Nephron progenitor cell (in vitro differentiated cells): Measurements from ENCODE around the gene PYGM.

Source experiments
- DNase-seq: peaks from one replicate; pipeline ENCODE4 v3.0.0; 2021
- H3K27ac Mint-ChIP-seq: 2 replicates; pipeline ENCODE4 v1.8.0; 2021; ENCODE audit warnings: mild to moderate bottlenecking, moderate library complexity, mixed read lengths
- H3K27me3 Mint-ChIP-seq: 2 replicates; pipeline ENCODE4 v1.8.0; 2021; ENCODE audit warnings: mild to moderate bottlenecking, low read depth, mixed read lengths; ENCODE audit not compliant: poor library complexity
- H3K36me3 Mint-ChIP-seq: 2 replicates; pipeline ENCODE4 v1.8.0; 2021; ENCODE audit warnings: low read depth, mixed read lengths
- H3K4me1 Mint-ChIP-seq: 2 replicates; pipeline ENCODE4 v1.8.0; 2021; ENCODE audit warnings: mixed read lengths
- H3K4me3 Mint-ChIP-seq: 2 replicates; pipeline ENCODE4 v1.8.0; 2021; ENCODE audit warnings: mild to moderate bottlenecking, moderate library complexity, mixed read lengths
- H3K9me3 Mint-ChIP-seq: 2 replicates; pipeline ENCODE4 v1.8.0; 2021; ENCODE audit warnings: mild to moderate bottlenecking, moderate library complexity, mixed read lengths
- CTCF ChIP-seq: fragments of 200-600 bp; sonication (generic); IDR thresholded peaks from 2 replicates; pipeline ENCODE4 v1.5.0; 2021; ENCODE audit warnings: antibody characterized with exemption

Gene PYGM

DNA sequence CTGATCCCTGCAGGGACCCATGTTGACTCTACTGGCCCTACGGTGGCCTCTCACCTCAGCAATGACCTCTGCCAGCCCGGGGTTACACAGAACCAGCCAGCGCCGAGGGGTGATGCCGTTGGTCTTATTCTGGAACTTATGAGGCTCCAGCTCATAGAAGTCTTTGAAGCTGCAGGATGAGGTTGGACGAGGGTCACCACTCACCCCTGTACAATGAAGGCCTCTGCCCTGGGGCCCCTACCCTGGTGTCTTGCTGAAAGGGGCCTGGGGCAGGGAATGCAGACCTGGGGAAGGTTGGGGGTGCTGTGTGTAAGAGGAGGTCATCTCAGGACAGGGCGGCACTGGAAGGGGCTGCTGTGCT, 6.8 kb downstream of the PYGM start:
- Mint-ChIP-seq H3K4me3 (no peak overlapping the region), H3K27me3 (peaks cover 12% of the 10 kb centered on the region), H3K9me3 (no peaks in the 10 kb centered on the region), H3K4me1 (peaks cover 61% of the 10 kb centered on the region), H3K27ac (peak overlapping the region; percentile 61), H3K36me3 (peaks cover 34% of the 10 kb centered on the region)
- DNase-seq, result no peak
- no peak for TF ChIP-seq CTCF

GRCh38 chr11:64752175-64752970, 7.4 kb downstream of the PYGM start:
- DNase-seq, result no peak
- TF ChIP-seq CTCF, result no peak
- H3K36me3 Mint-ChIP-seq, result peaks cover 35% of the 10 kb centered on the region
- H3K4me3 Mint-ChIP-seq, result peak overlapping the region; percentile 23
- no peaks in the 10 kb centered on the region for H3K9me3 Mint-ChIP-seq
- H3K27me3 Mint-ChIP-seq, result peaks cover 19% of the 10 kb centered on the region
- H3K27ac Mint-ChIP-seq, result peak overlapping the region; percentile 61
- H3K4me1 Mint-ChIP-seq, result peaks cover 56% of the 10 kb centered on the region

DNA sequence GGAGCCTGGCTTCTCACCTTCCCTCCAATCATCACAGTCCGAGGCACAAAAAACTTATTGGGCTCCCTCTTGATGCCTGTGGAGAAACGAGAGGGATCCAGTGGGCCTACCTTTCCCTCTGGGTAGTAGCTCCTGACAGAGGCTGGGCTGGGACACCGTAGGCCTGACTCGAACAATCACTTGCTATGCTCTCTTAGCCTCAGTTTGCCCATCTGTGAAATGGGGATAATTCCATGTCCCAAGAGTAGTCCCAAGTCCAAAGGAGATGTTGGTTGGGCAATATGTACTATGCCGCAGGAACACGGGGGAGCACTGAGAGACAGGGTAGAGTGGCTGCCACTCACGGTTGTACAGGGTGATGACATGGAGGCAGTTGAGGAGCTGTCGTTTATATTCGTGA, 8.2 kb downstream of the PYGM start:
- TF ChIP-seq CTCF, result no peak
- Mint-ChIP-seq H3K9me3 (no peaks in the 10 kb centered on the region), H3K27me3 (peaks cover 27% of the 10 kb centered on the region), H3K36me3 (peaks cover 35% of the 10 kb centered on the region), H3K27ac (no peak overlapping the region), H3K4me1 (peaks cover 48% of the 10 kb centered on the region), H3K4me3 (no peak overlapping the region)
- DNase-seq, result no peak

GRCh38 chr11:64751136-64751535, 8.6 kb downstream of the PYGM start:
- H3K27me3 Mint-ChIP-seq, result peaks cover 31% of the 10 kb centered on the region
- H3K9me3 Mint-ChIP-seq, result no peaks in the 10 kb centered on the region
- DNase-seq, result no peak
- H3K4me1 Mint-ChIP-seq, result peaks cover 44% of the 10 kb centered on the region
- peaks cover 35% of the 10 kb centered on the region for H3K36me3 Mint-ChIP-seq
- TF ChIP-seq CTCF, result no peak
- H3K27ac Mint-ChIP-seq, result no peak overlapping the region
- H3K4me3 Mint-ChIP-seq, result no peak overlapping the region

DNA sequence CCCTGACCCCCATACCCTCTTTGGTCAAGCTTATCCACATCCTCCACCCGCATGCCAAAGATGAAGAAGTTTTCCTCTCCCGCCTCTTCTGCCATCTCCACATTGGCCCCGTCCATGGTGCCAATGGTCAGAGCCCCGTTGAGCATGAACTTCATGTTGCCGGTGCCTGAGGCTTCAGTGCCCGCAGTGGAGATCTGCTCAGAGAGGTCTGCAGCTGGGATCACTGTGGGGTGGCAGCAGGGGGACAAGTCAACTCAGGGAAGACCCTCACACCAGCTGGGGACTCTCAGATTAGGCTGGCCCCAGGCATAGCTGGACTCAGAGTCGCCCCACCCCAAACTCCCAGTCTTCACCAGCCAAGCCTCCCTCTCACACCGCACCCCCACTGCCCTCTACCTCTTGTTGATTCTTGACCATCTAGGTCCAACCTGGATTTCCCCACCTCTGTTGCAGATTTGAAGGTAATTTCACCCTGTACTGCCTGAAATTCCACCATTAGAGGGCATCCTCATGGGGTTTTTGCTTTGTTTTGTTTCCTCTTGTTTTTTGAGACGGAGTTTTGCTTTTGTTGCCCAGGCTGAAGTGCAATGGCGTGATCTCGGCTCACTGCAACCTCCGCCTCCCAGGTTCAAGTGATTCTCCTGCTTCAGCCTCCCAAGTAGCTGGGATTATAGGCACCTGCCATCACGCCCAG, 9.3 kb downstream of the PYGM start:
- TF ChIP-seq CTCF, result no peak
- no peak overlapping the region for H3K4me3 Mint-ChIP-seq
- H3K9me3 Mint-ChIP-seq, result no peaks in the 10 kb centered on the region
- peaks cover 39% of the 10 kb centered on the region for H3K4me1 Mint-ChIP-seq
- H3K36me3 Mint-ChIP-seq, result peaks cover 35% of the 10 kb centered on the region
- H3K27ac Mint-ChIP-seq, result no peak overlapping the region
- peaks cover 37% of the 10 kb centered on the region for H3K27me3 Mint-ChIP-seq
- no peak for DNase-seq
